ENCODE results near the gene TSPEAR.

The TSPEAR gene

GRCh38 chr21:44521928-44522752, 189.2 kb downstream of the TSPEAR start:
- TF ChIP-seq CTCF (IDR thresholded peaks at IDR 0.05; ENCODE audit: insufficient read depth, low read length, poor library complexity, severe bottlenecking) (no peak), EZH2phosphoT487 (conservative IDR thresholded peaks at IDR 0.05; ENCODE audit: low read length) (no peak)
- no peaks in the 10 kb centered on the region for H3F3A ChIP-seq (ENCODE audit: insufficient read depth)
- H3K4me2 ChIP-seq (ENCODE audit: low read depth, low read length, poor library complexity, severe bottlenecking), result no peak overlapping the region
- no peaks in the 10 kb centered on the region for H3K36me3 ChIP-seq (ENCODE audit: low read length)
- H3K79me2 ChIP-seq (ENCODE audit: insufficient read depth, low read length), result no peaks in the 10 kb centered on the region
- H3K9me2 ChIP-seq (replicated peaks; ENCODE audit: insufficient read depth, low read length), result no peaks in the 10 kb centered on the region
- H3K27ac ChIP-seq (ENCODE audit: low read depth, low read length), result no peak overlapping the region
- H2AFZ ChIP-seq (ENCODE audit: low read depth, low read length, severe bottlenecking), result no peak overlapping the region
- H3K4me3 ChIP-seq (ENCODE audit: insufficient read depth, low read length, poor library complexity, severe bottlenecking), result no peak overlapping the region
- H4K20me1 ChIP-seq (ENCODE audit: low read depth, low read length), result no peaks in the 10 kb centered on the region
- no peak overlapping the region for H3K9ac ChIP-seq (ENCODE audit: low read length)
- peaks cover 16% of the 10 kb centered on the region; the same call in 1 of the 2 replicates for H3K9me3 ChIP-seq (ENCODE audit: insufficient read depth, low read length)
- no peaks in the 10 kb centered on the region for H3K27me3 ChIP-seq (ENCODE audit: low read length)

- H3K9ac ChIP-seq (ENCODE audit: low read length), result no peak overlapping the region
- no peaks in the 10 kb centered on the region for H3F3A ChIP-seq (ENCODE audit: insufficient read depth)
- no peak overlapping the region for H3K27ac ChIP-seq (ENCODE audit: low read depth, low read length)
- TF ChIP-seq CTCF (IDR thresholded peaks at IDR 0.05; ENCODE audit: insufficient read depth, low read length, poor library complexity, severe bottlenecking) (no peak), EZH2phosphoT487 (conservative IDR thresholded peaks at IDR 0.05; ENCODE audit: low read length) (no peak)
- no peaks in the 10 kb centered on the region for H3K9me2 ChIP-seq (replicated peaks; ENCODE audit: insufficient read depth, low read length)
- H3K4me2 ChIP-seq (ENCODE audit: low read depth, low read length, poor library complexity, severe bottlenecking), result no peak overlapping the region
- H3K27me3 ChIP-seq (ENCODE audit: low read length), result no peaks in the 10 kb centered on the region
- peaks cover 16% of the 10 kb centered on the region; the same call in 1 of the 2 replicates for H3K9me3 ChIP-seq (ENCODE audit: insufficient read depth, low read length)
- H3K79me2 ChIP-seq (ENCODE audit: insufficient read depth, low read length), result no peaks in the 10 kb centered on the region
- no peak overlapping the region for H3K4me3 ChIP-seq (ENCODE audit: insufficient read depth, low read length, poor library complexity, severe bottlenecking)
- H3K36me3 ChIP-seq (ENCODE audit: low read length), result no peaks in the 10 kb centered on the region
- no peaks in the 10 kb centered on the region for H4K20me1 ChIP-seq (ENCODE audit: low read depth, low read length)
- H2AFZ ChIP-seq (ENCODE audit: low read depth, low read length, severe bottlenecking), result no peak overlapping the region
These were observed 190.0 kb downstream of the TSPEAR start for GRCh38 chr21:44521301-44521927.

- Histone ChIP-seq H3K79me2 (ENCODE audit: insufficient read depth, low read length) (no peaks in the 10 kb centered on the region), H3K4me3 (ENCODE audit: insufficient read depth, low read length, poor library complexity, severe bottlenecking) (no peak overlapping the region), H3K36me3 (ENCODE audit: low read length) (no peaks in the 10 kb centered on the region), H3K9me2 (replicated peaks; ENCODE audit: insufficient read depth, low read length) (no peaks in the 10 kb centered on the region), H3K9ac (ENCODE audit: low read length) (no peak overlapping the region), H3K4me2 (ENCODE audit: low read depth, low read length, poor library complexity, severe bottlenecking) (no peak overlapping the region), H4K20me1 (ENCODE audit: low read depth, low read length) (no peaks in the 10 kb centered on the region), H2AFZ (ENCODE audit: low read depth, low read length, severe bottlenecking) (no peak overlapping the region), H3F3A (ENCODE audit: insufficient read depth) (no peaks in the 10 kb centered on the region), H3K27me3 (ENCODE audit: low read length) (no peaks in the 10 kb centered on the region), H3K9me3 (ENCODE audit: insufficient read depth, low read length) (peaks cover 16% of the 10 kb centered on the region; the same call in 1 of the 2 replicates), H3K27ac (ENCODE audit: low read depth, low read length) (no peak overlapping the region)
- TF ChIP-seq EZH2phosphoT487 (conservative IDR thresholded peaks at IDR 0.05; ENCODE audit: low read length), result no peak
- no peak for TF ChIP-seq CTCF (IDR thresholded peaks at IDR 0.05; ENCODE audit: insufficient read depth, low read length, poor library complexity, severe bottlenecking)
These were observed 190.8 kb downstream of the TSPEAR start for GRCh38 chr21:44520326-44521300.

Data from SU-DHL-6 (cell line).